CD4-positive, alpha-beta memory T cell (primary cell): ENCODE data around the gene AGPAT3. TPM values are rescaled to one million over a fixed set of nuclear protein-coding genes. Genes with fewer than 3 reads are reported as not detected.

Experiments used
- CTCF ChIA-PET: fragments of 350-600 bp; sonication (Branson Sonifier 250); formaldehyde crosslinking; loops from one replicate; lab custom pipeline; 2021; ENCODE audit warnings: inconsistent platforms; ENCODE audit not compliant: partially characterized antibody; lab: Charles Lee
- POLR2A ChIA-PET: fragments of 350-600 bp; sonication (Branson Sonifier 250); formaldehyde crosslinking; loops from one replicate; lab custom pipeline; 2021; ENCODE audit not compliant: partially characterized antibody; lab: Charles Lee
- DNase-seq, 5 donors: peaks; one replicate each; pipeline versions ENCODE4 v3.0.0 to v3.0.0-alpha.2; 2020 to 2022; ENCODE audit warnings: mixed read lengths in 1 of 5
- H3K27ac ChIP-seq: one replicate; pipeline ENCODE4 v1.7.0; 2013; ENCODE audit warnings: low read depth, low read length
- H3K27me3 ChIP-seq: 2 replicates; pipeline ENCODE4 v1.7.0; 2013; ENCODE audit warnings: mild to moderate bottlenecking, low read length, moderate library complexity; ENCODE audit not compliant: insufficient read depth
- H3K36me3 ChIP-seq: 2 replicates; pipeline ENCODE4 v1.7.0; 2013; ENCODE audit warnings: mild to moderate bottlenecking, low read length, moderate library complexity; ENCODE audit not compliant: insufficient read depth
- H3K4me1 ChIP-seq: 2 replicates; pipeline ENCODE4 v1.7.0; 2013; ENCODE audit warnings: mild to moderate bottlenecking, low read length, moderate library complexity; ENCODE audit not compliant: insufficient read depth
- H3K4me3 ChIP-seq, 2 donors: one replicate each; pipeline ENCODE4 v1.7.0; 2013; ENCODE audit warnings: low read length in 2 of 2, mild to moderate bottlenecking in 1 of 2
- H3K9me3 ChIP-seq, 2 donors: one replicate each; pipeline ENCODE4 v1.7.0; 2013; ENCODE audit warnings: low read length in 2 of 2, control low read depth in 1 of 2; ENCODE audit not compliant: control insufficient read depth in 1 of 2
- H3K27ac Mint-ChIP-seq, 7 donors: one replicate each; pipeline ENCODE4 v1.8.0; 2020 to 2021; ENCODE audit warnings: mixed read lengths in 7 of 7, mild to moderate bottlenecking in 6 of 7, inconsistent platforms in 3 of 7, moderate library complexity in 3 of 7
- H3K27me3 Mint-ChIP-seq, 2 donors: one replicate each; pipeline ENCODE4 v1.8.0; 2020 to 2021; ENCODE audit warnings: mixed read lengths in 2 of 2
- H3K36me3 Mint-ChIP-seq, 2 donors: one replicate each; pipeline ENCODE4 v1.8.0; 2020 to 2021; ENCODE audit warnings: mixed read lengths in 2 of 2, inconsistent platforms in 1 of 2, mild to moderate bottlenecking in 1 of 2
- H3K4me1 Mint-ChIP-seq, 4 donors: one replicate each; pipeline ENCODE4 v1.8.0; 2020 to 2021; ENCODE audit warnings: mixed read lengths in 4 of 4, mild to moderate bottlenecking in 1 of 4
- H3K4me3 Mint-ChIP-seq, 8 donors: one replicate each; pipeline ENCODE4 v1.8.0; 2020 to 2021; ENCODE audit warnings: mixed read lengths in 8 of 8, mild to moderate bottlenecking in 7 of 8, moderate library complexity in 6 of 8, inconsistent platforms in 3 of 8
- H3K9me3 Mint-ChIP-seq, 8 donors: one replicate each; pipeline ENCODE4 v1.8.0; 2020 to 2021; ENCODE audit warnings: mixed read lengths in 8 of 8, mild to moderate bottlenecking in 5 of 8, inconsistent platforms in 3 of 8, moderate library complexity in 1 of 8
- intact Hi-C: fragments of 100-400 bp; cut with micrococcal nuclease; formaldehyde crosslinking; loops from one replicate; pipeline ENCODE4 v1.15.1; 2023
- polyA plus RNA-seq, 2 donors: library from polyadenylated mRNA; unstranded; fragments of 300-500 nt; fragmentation: Illumina TruSeq; gene quantifications; one replicate each; pipeline ENCODE4 v1.2.3, GENCODE V29; 2021
- total RNA-seq, 2 experiments: library from RNA; stranded (reverse); gene quantifications; one replicate each; pipeline ENCODE4 v1.2.3, GENCODE V29; 2021

AGPAT3 gene
- total and polyA plus RNA-seq, 4 experiments from 2014 or later, result 16.0 to 76.7 (median 46.7) TPM

DNA sequence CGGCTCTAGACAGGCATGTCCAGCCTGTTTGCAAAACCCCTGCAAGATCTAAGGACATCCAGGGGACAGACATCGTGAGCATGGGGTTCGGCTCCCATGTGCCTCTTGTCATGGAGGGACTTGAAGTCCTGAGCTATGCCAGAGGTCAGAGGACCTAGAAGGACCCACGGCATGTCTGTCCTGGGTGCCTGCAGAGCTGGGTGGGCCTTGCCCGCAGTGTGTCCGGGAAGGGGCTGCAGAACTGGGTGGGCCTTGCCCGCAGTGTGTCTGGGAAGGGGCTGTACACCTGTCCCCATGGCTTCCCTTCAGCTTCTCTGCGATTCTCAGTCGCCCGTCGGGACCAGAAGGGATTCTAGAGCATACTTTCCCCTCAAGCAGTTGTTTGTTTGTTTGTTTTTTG is 127.1 kb downstream of the AGPAT3 start:
- Mint-ChIP-seq H3K9me3 (peaks cover 0 to 2% (median 0%) of the 10 kb centered on the region in 8 donors), H3K27ac (no peak overlapping the region), H3K36me3 (no peaks in the 10 kb centered on the region), H3K27me3 (peaks cover 2 to 5% of the 10 kb centered on the region in 2 donors), H3K4me1 (peaks cover 0 to 1% (median 0%) of the 10 kb centered on the region in 4 donors), H3K4me3 (no peak overlapping the region)
- H3K9me3 ChIP-seq, result no peaks in the 10 kb centered on the region
- no peak for DNase-seq
- ChIA-PET POLR2A (no interaction called here), CTCF (interaction anchor here (1.2 kb wide), 1 partner anchor 16 kb away, joined by 3 read pairs; no protein-coding TSS in a partner anchor)
- intact Hi-C loops, result no loop called here
- H3K36me3 ChIP-seq, result no peaks in the 10 kb centered on the region
- no peak overlapping the region for H3K27ac ChIP-seq
- no peaks in the 10 kb centered on the region for H3K27me3 ChIP-seq
- H3K4me1 ChIP-seq, result no peaks in the 10 kb centered on the region
- no peak overlapping the region for H3K4me3 ChIP-seq

GRCh38 chr21:43993420-43993934 is 128.5 kb downstream of the AGPAT3 start:
- no peaks in the 10 kb centered on the region for H3K36me3 Mint-ChIP-seq
- intact Hi-C loops, result no loop called here
- H3K27me3 Mint-ChIP-seq, result peaks cover 2 to 5% of the 10 kb centered on the region in 2 donors
- POLR2A ChIA-PET, result no interaction called here
- H3K9me3 Mint-ChIP-seq, result peaks cover 0 to 2% (median 0%) of the 10 kb centered on the region in 8 donors
- no peaks in the 10 kb centered on the region for H3K4me1 Mint-ChIP-seq
- H3K27ac Mint-ChIP-seq, result peak overlapping the region in 1 of 7 donors; percentile 35
- Histone ChIP-seq H3K4me3 (no peak overlapping the region), H3K27me3 (no peaks in the 10 kb centered on the region), H3K4me1 (no peaks in the 10 kb centered on the region), H3K27ac (no peak overlapping the region), H3K36me3 (no peaks in the 10 kb centered on the region), H3K9me3 (no peaks in the 10 kb centered on the region)
- H3K4me3 Mint-ChIP-seq, result no peak overlapping the region
- CTCF ChIA-PET, result no interaction called here
- no peak for DNase-seq

DNA sequence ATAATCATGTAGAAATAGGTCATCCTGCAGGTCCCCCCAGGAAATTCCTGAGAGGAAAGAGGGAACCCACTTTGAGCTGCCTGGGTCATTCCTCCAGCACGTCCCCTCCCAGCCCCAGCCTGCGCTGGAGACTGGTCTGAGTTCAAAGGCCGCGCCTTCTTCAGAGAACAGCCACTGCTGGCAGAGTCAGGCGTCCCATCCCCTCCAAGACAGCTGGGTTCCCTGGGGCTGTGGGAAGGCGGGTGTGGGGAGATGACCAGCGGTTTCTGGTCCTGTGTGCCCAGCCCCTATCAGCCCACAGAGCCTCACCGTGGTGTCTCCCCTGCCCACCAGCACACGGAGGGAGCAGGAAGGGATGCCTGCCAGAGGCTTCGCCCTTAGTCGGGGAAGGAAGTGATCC is 129.1 kb downstream of the AGPAT3 start:
- Mint-ChIP-seq H3K27me3 (peaks cover 2 to 5% of the 10 kb centered on the region in 2 donors), H3K27ac (no peak overlapping the region), H3K9me3 (peaks cover 0 to 2% (median 0%) of the 10 kb centered on the region in 8 donors), H3K4me1 (no peaks in the 10 kb centered on the region), H3K4me3 (no peak overlapping the region), H3K36me3 (no peaks in the 10 kb centered on the region)
- intact Hi-C loops, result no loop called here
- POLR2A ChIA-PET, result no interaction called here
- no peak for DNase-seq
- CTCF ChIA-PET, result no interaction called here
- no peaks in the 10 kb centered on the region for H3K9me3 ChIP-seq
- no peaks in the 10 kb centered on the region for H3K36me3 ChIP-seq
- no peaks in the 10 kb centered on the region for H3K27me3 ChIP-seq
- H3K4me3 ChIP-seq, result no peak overlapping the region
- H3K4me1 ChIP-seq, result no peaks in the 10 kb centered on the region
- H3K27ac ChIP-seq, result no peak overlapping the region

DNA sequence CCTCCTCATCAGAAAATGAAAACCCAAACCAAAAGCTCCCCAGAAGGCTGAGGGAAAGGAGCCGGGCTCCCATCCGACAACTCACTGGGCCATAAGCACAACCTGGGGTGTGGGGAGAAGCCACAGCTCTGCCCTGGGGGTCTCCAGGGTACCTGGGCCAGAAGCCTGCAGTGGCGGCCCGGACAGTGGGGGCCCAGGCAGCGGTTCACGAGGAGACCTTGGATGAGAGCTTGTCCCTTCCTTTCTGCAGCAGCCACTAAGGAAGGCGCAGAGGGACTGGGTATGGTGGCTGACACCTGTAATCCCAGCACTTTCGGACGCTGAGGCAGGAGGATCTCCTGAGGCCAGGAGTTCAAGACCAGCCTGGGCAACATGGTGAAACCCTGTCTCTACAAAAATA is 129.6 kb downstream of the AGPAT3 start:
- CTCF ChIA-PET, result no interaction called here
- no peaks in the 10 kb centered on the region for H3K9me3 ChIP-seq
- no peaks in the 10 kb centered on the region for H3K27me3 ChIP-seq
- no peak for DNase-seq
- H3K4me3 Mint-ChIP-seq, result no peak overlapping the region
- no peak overlapping the region for H3K27ac ChIP-seq
- no peak overlapping the region for H3K4me3 ChIP-seq
- H3K27ac Mint-ChIP-seq, result no peak overlapping the region
- H3K4me1 ChIP-seq, result no peaks in the 10 kb centered on the region
- H3K4me1 Mint-ChIP-seq, result no peaks in the 10 kb centered on the region
- POLR2A ChIA-PET, result no interaction called here
- H3K27me3 Mint-ChIP-seq, result peaks cover 2 to 5% of the 10 kb centered on the region in 2 donors
- no peaks in the 10 kb centered on the region for H3K36me3 Mint-ChIP-seq
- no peaks in the 10 kb centered on the region for H3K36me3 ChIP-seq
- intact Hi-C loops, result no loop called here
- H3K9me3 Mint-ChIP-seq, result peaks cover 0 to 2% (median 0%) of the 10 kb centered on the region in 8 donors

- H3K4me1 ChIP-seq, result no peaks in the 10 kb centered on the region
- no peaks in the 10 kb centered on the region for H3K36me3 ChIP-seq
Observed at GRCh38 chr21:43995521-43996105, 130.6 kb downstream of the AGPAT3 start.

DNA sequence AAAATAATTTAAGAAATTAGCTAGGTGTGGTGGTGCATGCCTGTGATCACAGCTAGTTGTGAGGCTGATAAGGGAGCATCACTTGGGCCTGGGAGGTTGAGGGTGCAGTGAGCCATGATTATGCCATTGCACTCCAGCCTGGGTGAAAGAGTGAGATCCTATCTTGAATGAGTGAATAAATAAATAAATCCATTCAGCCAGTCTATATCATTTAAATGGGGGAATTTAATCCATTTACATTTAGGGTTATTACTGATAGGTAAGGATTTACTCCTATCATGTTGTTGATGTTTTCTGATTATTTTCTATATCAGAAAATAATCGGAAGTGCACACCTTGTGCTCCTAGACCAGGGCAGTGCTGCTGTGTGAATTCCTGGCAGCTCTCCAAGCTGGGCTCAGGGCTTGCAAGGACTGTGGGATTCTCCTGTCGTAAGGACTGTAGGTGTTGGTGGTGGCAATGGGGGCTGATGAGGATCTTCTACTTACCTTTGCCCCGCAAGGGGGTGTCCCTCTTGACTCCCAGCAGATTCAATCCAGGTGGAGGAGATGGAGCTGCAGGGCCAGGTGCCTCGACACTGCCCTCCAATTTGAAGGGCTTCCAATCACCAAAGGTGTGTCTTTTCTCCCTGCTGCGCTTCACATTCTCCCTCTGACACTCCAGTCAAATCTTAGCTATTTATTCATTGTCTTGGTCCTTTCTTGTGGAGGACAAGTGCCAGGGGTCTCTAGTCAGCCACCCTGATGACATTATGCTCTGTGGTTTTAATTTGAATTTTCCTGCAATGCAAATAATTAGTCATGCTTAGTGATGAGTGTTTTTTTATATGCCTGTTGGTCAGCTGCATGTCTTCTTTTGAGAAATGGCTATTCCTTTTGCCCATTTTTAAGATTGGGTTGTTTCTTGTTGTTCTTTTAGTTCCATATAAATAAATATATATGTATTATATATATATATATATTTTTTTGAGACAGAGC is 133.0 kb downstream of the AGPAT3 start:
- CTCF ChIA-PET, result no interaction called here
- Histone ChIP-seq H3K27me3 (no peaks in the 10 kb centered on the region), H3K4me1 (no peaks in the 10 kb centered on the region), H3K4me3 (no peak overlapping the region), H3K27ac (no peak overlapping the region), H3K9me3 (no peaks in the 10 kb centered on the region), H3K36me3 (no peaks in the 10 kb centered on the region)
- Mint-ChIP-seq H3K27me3 (peaks cover 2 to 5% of the 10 kb centered on the region in 2 donors), H3K4me3 (no peak overlapping the region), H3K4me1 (no peaks in the 10 kb centered on the region), H3K9me3 (peaks cover 0 to 2% (median 0%) of the 10 kb centered on the region in 8 donors), H3K27ac (peak overlapping the region in 1 of 7 donors; percentile 48), H3K36me3 (no peaks in the 10 kb centered on the region)
- DNase-seq, result no peak
- intact Hi-C loops, result no loop called here
- POLR2A ChIA-PET, result interaction anchor here (0.9 kb wide), 1 partner anchor 14 kb away, joined by 3 read pairs; the partner anchor contains the start of gene TRAPPC10

More at GRCh38 chr21:43995521-43996105, 130.6 kb downstream of the AGPAT3 start:
- DNase-seq, result no peak
- H3K4me1 Mint-ChIP-seq, result no peaks in the 10 kb centered on the region
- peaks cover 2 to 5% of the 10 kb centered on the region in 2 donors for H3K27me3 Mint-ChIP-seq
- no peak overlapping the region for H3K4me3 Mint-ChIP-seq
- no peak overlapping the region for H3K4me3 ChIP-seq
- H3K9me3 ChIP-seq, result no peaks in the 10 kb centered on the region
- CTCF ChIA-PET, result no interaction called here
- intact Hi-C loops, result no loop called here
- H3K27ac Mint-ChIP-seq, result no peak overlapping the region
- no peaks in the 10 kb centered on the region for H3K27me3 ChIP-seq
- POLR2A ChIA-PET, result no interaction called here
- no peaks in the 10 kb centered on the region for H3K36me3 Mint-ChIP-seq
- H3K9me3 Mint-ChIP-seq, result peaks cover 0 to 2% (median 0%) of the 10 kb centered on the region in 8 donors
- no peak overlapping the region for H3K27ac ChIP-seq

DNA sequence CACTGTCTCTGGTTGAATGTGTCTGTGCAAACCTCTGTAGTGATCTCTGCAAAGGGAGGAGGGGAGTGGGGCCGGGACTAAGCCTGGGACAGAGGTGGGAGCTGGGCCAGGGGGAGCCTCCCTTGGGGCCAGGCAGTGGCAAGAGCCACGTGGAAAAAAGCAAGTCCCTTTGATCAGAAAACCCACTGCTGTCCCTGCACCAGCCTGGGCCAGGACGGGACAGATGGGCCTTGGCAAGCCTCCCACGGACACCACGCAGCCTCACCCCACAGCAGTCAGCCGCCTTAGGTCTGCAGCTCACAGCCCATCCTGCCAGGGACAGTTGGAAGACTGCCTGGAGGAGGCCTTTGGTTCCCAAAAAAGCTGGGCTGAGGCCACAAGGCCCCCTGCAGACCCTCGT is 135.3 kb downstream of the AGPAT3 start:
- DNase-seq, result no peak
- Histone ChIP-seq H3K27ac (no peak overlapping the region), H3K36me3 (no peaks in the 10 kb centered on the region), H3K4me1 (no peaks in the 10 kb centered on the region), H3K4me3 (no peak overlapping the region), H3K9me3 (no peaks in the 10 kb centered on the region), H3K27me3 (no peaks in the 10 kb centered on the region)
- ChIA-PET POLR2A (no interaction called here), CTCF (no interaction called here)
- peaks cover 2 to 4% of the 10 kb centered on the region in 2 donors for H3K27me3 Mint-ChIP-seq
- no peaks in the 10 kb centered on the region for H3K4me1 Mint-ChIP-seq
- peaks cover 0 to 2% (median 0%) of the 10 kb centered on the region in 8 donors for H3K9me3 Mint-ChIP-seq
- no peak overlapping the region for H3K27ac Mint-ChIP-seq
- intact Hi-C loops, result no loop called here
- H3K36me3 Mint-ChIP-seq, result no peaks in the 10 kb centered on the region
- no peak overlapping the region for H3K4me3 Mint-ChIP-seq
